SK-N-SH (cell line): ENCODE measurements around the gene DHX16. TPM values are rescaled to one million over a fixed set of nuclear protein-coding genes. Genes with fewer than 3 reads are reported as not detected.

Source experiments
- CTCF ChIA-PET: fragments of 300-600, 350-600 bp; formaldehyde crosslinking; extraction: SDS; loops from one replicate; lab custom pipeline; 2021; lab: Yijun Ruan, JAX
- POLR2A ChIA-PET: fragments of 350-600 bp; sonication (Branson Sonifier 250); formaldehyde crosslinking; extraction: SDS; loops from one replicate; lab custom pipeline; 2020; ENCODE audit warnings: antibody characterized with exemption, inconsistent platforms; lab: Yijun Ruan, JAX
- DNase-seq: peaks from one replicate; pipeline ENCODE4 v3.0.0; 2012
- H2AFZ ChIP-seq: fragments of 200-600 bp; sonication (generic); 2 replicates; pipeline ENCODE4 v1.8.1; 2016; ENCODE audit warnings: antibody characterized with exemption, mild to moderate bottlenecking, low read depth
- H3F3A ChIP-seq: fragments of 200-600 bp; sonication (generic); replicated peaks from 2 replicates; pipeline ENCODE3; 2016; ENCODE audit warnings: antibody characterized with exemption, mild to moderate bottlenecking; ENCODE audit not compliant: insufficient read depth
- H3K27ac ChIP-seq, 2 experiments: fragments of 200-500 bp in 1 of 2; fragments of 200-600 bp in 1 of 2; sonication (Bioruptor generic) in 1 of 2; sonication (generic), shearing (Covaris generic) in 1 of 2; 2 replicates each; pipeline versions ENCODE4 v1.5.1 to v1.6.1; 2014 to 2016; ENCODE audit warnings: low read depth in 2 of 2, inconsistent platforms in 1 of 2, low read length in 1 of 2, mild to moderate bottlenecking in 1 of 2, mixed read lengths in 1 of 2
- H3K27me3 ChIP-seq: fragments of 200-600 bp; sonication (generic), shearing (Covaris generic); 2 replicates; pipeline ENCODE4 v1.6.1; 2016; ENCODE audit warnings: mixed run types; ENCODE audit not compliant: insufficient read depth
- H3K36me3 ChIP-seq, 2 experiments: fragments of 200-500 bp in 1 of 2; fragments of 200-600 bp in 1 of 2; sonication (Bioruptor generic) in 1 of 2; sonication (generic) in 1 of 2; replicated peaks in 1 of 2; 2 replicates each; pipeline versions ENCODE3 to v1.5.1; 2014 to 2016; ENCODE audit warnings: low read length in 1 of 2, mild to moderate bottlenecking in 1 of 2; ENCODE audit not compliant: insufficient read depth in 2 of 2, control insufficient read depth in 1 of 2
- H3K4me1 ChIP-seq, 2 experiments: fragments of 200-500 bp in 1 of 2; fragments of 200-600 bp in 1 of 2; sonication (Bioruptor generic) in 1 of 2; sonication (generic), shearing (Covaris generic) in 1 of 2; 2 replicates each; pipeline versions ENCODE4 v1.5.1 to v1.6.1; 2014 to 2016; ENCODE audit warnings: low read depth in 1 of 2, low read length in 1 of 2, mixed run types in 1 of 2; ENCODE audit not compliant: insufficient read depth in 2 of 2, control insufficient read depth in 1 of 2
- H3K4me2 ChIP-seq: fragments of 200-600 bp; sonication (generic), shearing (Covaris generic); 2 replicates; pipeline ENCODE4 v1.6.1; 2017; ENCODE audit warnings: mixed run types
- H3K4me3 ChIP-seq, 2 experiments: fragments of 200-500 bp in 1 of 2; fragments of 200-600 bp in 1 of 2; sonication (Bioruptor generic) in 1 of 2; sonication (generic), shearing (Covaris generic) in 1 of 2; 2 replicates each; pipeline versions ENCODE4 v1.5.1 to v1.8.1; 2014 to 2016; ENCODE audit warnings: low read depth in 2 of 2, inconsistent platforms in 1 of 2, low read length in 1 of 2, mild to moderate bottlenecking in 1 of 2, mixed read lengths in 1 of 2, moderate library complexity in 1 of 2
- H3K79me2 ChIP-seq: fragments of 200-600 bp; sonication (generic); 2 replicates; pipeline ENCODE4 v1.8.1; 2017; ENCODE audit warnings: mild to moderate bottlenecking; ENCODE audit not compliant: insufficient read depth
- H3K9ac ChIP-seq: fragments of 200-600 bp; sonication (generic); 2 replicates; pipeline ENCODE4 v1.6.1; 2017; ENCODE audit warnings: mixed run types
- H3K9me2 ChIP-seq: fragments of 200-600 bp; sonication (generic); 2 replicates; pipeline ENCODE4 v1.6.1; 2017; ENCODE audit warnings: mixed run types
- H3K9me3 ChIP-seq: fragments of 200-600 bp; sonication (generic); 2 replicates; pipeline ENCODE4 v1.6.1; 2017; ENCODE audit warnings: mixed run types, mild to moderate bottlenecking, moderate library complexity
- H4K20me1 ChIP-seq: fragments of 200-600 bp; sonication (generic); 2 replicates; pipeline ENCODE4 v1.6.1; 2017; ENCODE audit warnings: mild to moderate bottlenecking, mixed run types; ENCODE audit not compliant: insufficient read depth
- CTCF ChIP-seq: fragments of 200-600 bp; sonication (generic); IDR thresholded peaks from 2 replicates; pipeline ENCODE4 v1.6.1; 2017; ENCODE audit warnings: antibody characterized with exemption, mild to moderate bottlenecking, moderate library complexity
- ELF1 ChIP-seq: IDR thresholded peaks from 2 replicates; pipeline ENCODE4 v1.4.0; 2012
- EZH2phosphoT487 ChIP-seq: fragments of 200-600 bp; sonication (generic); IDR thresholded peaks from 2 replicates; pipeline ENCODE4 v1.6.1; 2017; ENCODE audit warnings: low read depth, mixed run types, mild to moderate bottlenecking, antibody characterized with exemption, moderate library complexity, borderline replicate concordance
- FOSL2 ChIP-seq: IDR thresholded peaks from 2 replicates; pipeline ENCODE4 v1.4.0; 2012; ENCODE audit warnings: low read depth, mild to moderate bottlenecking, moderate library complexity, borderline replicate concordance
- FOXJ3 ChIP-seq: sonication (generic); formaldehyde crosslinking; IDR thresholded peaks from 2 replicates; pipeline ENCODE4 v1.5.1; 2020; ENCODE audit warnings: mild to moderate bottlenecking, missing genetic modification reagents
- FOXM1 ChIP-seq: IDR thresholded peaks from 2 replicates; pipeline ENCODE4 v1.4.0; 2012; ENCODE audit warnings: low read depth, mild to moderate bottlenecking
- GABPA ChIP-seq: IDR thresholded peaks from 2 replicates; pipeline ENCODE4 v1.4.0; 2012; ENCODE audit warnings: low read depth, mild to moderate bottlenecking
- JUND ChIP-seq: IDR thresholded peaks from 2 replicates; pipeline ENCODE4 v1.4.0; 2012
- MAX ChIP-seq: IDR thresholded peaks from 2 replicates; pipeline ENCODE4 v1.4.0; 2012; ENCODE audit warnings: low read depth
- MEF2A ChIP-seq: IDR thresholded peaks from 2 replicates; pipeline ENCODE4 v1.4.0; 2012; ENCODE audit warnings: low read depth, borderline replicate concordance
- MXI1 ChIP-seq: IDR thresholded peaks from 2 replicates; pipeline ENCODE4 v1.6.1; 2012; ENCODE audit warnings: mild to moderate bottlenecking, low read depth, low read length, improper control_type of control experiment
- NFIC ChIP-seq: IDR thresholded peaks from 2 replicates; pipeline ENCODE4 v1.4.0; 2012; ENCODE audit warnings: borderline replicate concordance
- NRF1 ChIP-seq: IDR thresholded peaks from 2 replicates; pipeline ENCODE4 v1.6.1; 2012; ENCODE audit warnings: low read depth, mild to moderate bottlenecking, low read length
- PBX3 ChIP-seq: IDR thresholded peaks from 2 replicates; pipeline ENCODE4; 2012
- RCOR1 ChIP-seq: fragments of 150-350 bp; IDR thresholded peaks from 2 replicates; pipeline ENCODE4 v1.6.1; 2017; ENCODE audit warnings: antibody characterized with exemption, low read length
- SIN3A ChIP-seq: IDR thresholded peaks from 2 replicates; pipeline ENCODE4 v1.6.1; 2012; ENCODE audit warnings: low read depth, mild to moderate bottlenecking, low read length, moderate library complexity, borderline replicate concordance
- SMC3 ChIP-seq: IDR thresholded peaks from 2 replicates; pipeline ENCODE4 v1.6.1; 2012; ENCODE audit warnings: low read depth, low read length, improper control_type of control experiment
- TAF1 ChIP-seq: IDR thresholded peaks from 2 replicates; pipeline ENCODE4 v1.6.1; 2012; ENCODE audit warnings: low read depth, mild to moderate bottlenecking, low read length, moderate library complexity, borderline replicate concordance
- TCF12 ChIP-seq: IDR thresholded peaks from 2 replicates; pipeline ENCODE4 v1.4.0; 2012
- TEAD4 ChIP-seq: IDR thresholded peaks from 2 replicates; pipeline ENCODE4 v1.4.0; 2012; ENCODE audit warnings: mild to moderate bottlenecking, borderline replicate concordance; ENCODE audit not compliant: insufficient read depth
- YY1 ChIP-seq: IDR thresholded peaks from 2 replicates; pipeline ENCODE4 v1.4.0; 2012; ENCODE audit warnings: low read depth, mild to moderate bottlenecking
- ZBTB33 ChIP-seq: IDR thresholded peaks from 2 replicates; pipeline ENCODE4 v1.4.0; 2012; ENCODE audit warnings: low read depth, borderline replicate concordance
- WGBS: methylation state at CpG from one replicate; pipeline ENCODE4 v1.1.6; 2017; ENCODE audit warnings: low lambda C conversion rate; 5-methylcytosine and 5-hydroxymethylcytosine counted together
- polyA plus RNA-seq, 3 experiments: library from polyadenylated mRNA; depleted of rRNA; stranded (reverse); fragments of >200 nt; gene quantifications; 2 replicates each; pipeline ENCODE4 v1.2.3, GENCODE V29; 2012

Gene DHX16
- polyA plus RNA-seq, 1 of the 3 experiments (the other 2 are of a cell fraction) = 59.8 TPM

- no peak overlapping the region for H3K27ac ChIP-seq
- no peak overlapping the region for H2AFZ ChIP-seq
- WGBS = 98% methylated on average over 3 of the region's 3 CpGs
- peaks cover 6% of the 10 kb centered on the region; the same call in 1 of the 2 replicates for H3K79me2 ChIP-seq
- DNase-seq = no peak
- H3K36me3 ChIP-seq = peaks cover 19 to 33% of the 10 kb centered on the region in 2 experiments
- no peak overlapping the region for H3K4me3 ChIP-seq
- H3K4me1 ChIP-seq = no peaks in the 10 kb centered on the region
- H3F3A ChIP-seq = peaks cover 3% of the 10 kb centered on the region
- TF ChIP-seq EZH2phosphoT487 = no peak
- no peak for TF ChIP-seq SMC3
- no peaks in the 10 kb centered on the region for H3K9me2 ChIP-seq
- no peak overlapping the region for H3K4me2 ChIP-seq
- ChIA-PET POLR2A (no interaction called here), CTCF (no interaction called here)
- H3K9ac ChIP-seq = no peak overlapping the region
- no peaks in the 10 kb centered on the region for H4K20me1 ChIP-seq
- no peaks in the 10 kb centered on the region for H3K27me3 ChIP-seq
- H3K9me3 ChIP-seq = no peaks in the 10 kb centered on the region
Observed at GRCh38 chr6:30635834-30636233, 37.0 kb downstream of the DHX16 start.

GRCh38 chr6:30626484-30627366, 46.1 kb downstream of the DHX16 start, which contains the start of gene ATAT1:
Gene ATAT1 (plus strand): TSS chr6:30626874.
- H3K79me2 ChIP-seq = peaks cover 23% of the 10 kb centered on the region
- H3K27me3 ChIP-seq = no peaks in the 10 kb centered on the region
- H3K4me1 ChIP-seq = peaks cover 9 to 12% of the 10 kb centered on the region in 2 experiments; a peak in 2 of 4 replicates
- WGBS = 4% methylated on average over 16 of the region's 36 CpGs
- H3K9ac ChIP-seq = peak within 1 kb of the TSS; percentile 79
- peaks cover 25 to 57% of the 10 kb centered on the region in 2 experiments for H3K36me3 ChIP-seq
- CTCF ChIA-PET = interaction anchor here (0.6 to 1.7 kb wide), 9 partner anchors 15 to 453 kb away, joined by 3 to 5 read pairs (median 3); partner anchors contain the start of gene DHX16
- peak; percentile 92 for DNase-seq
- H3K9me2 ChIP-seq = no peaks in the 10 kb centered on the region
- H2AFZ ChIP-seq = peak within 1 kb of the TSS; percentile 75
- peaks cover 11% of the 10 kb centered on the region for H3F3A ChIP-seq
- H4K20me1 ChIP-seq = no peaks in the 10 kb centered on the region
- POLR2A ChIA-PET = interaction anchor here (1.2 to 1.5 kb wide), 3 partner anchors 9 to 90 kb away, joined by 4 to 14 read pairs (median 12); partner anchors contain the start of genes MDC1, MRPS18B and PPP1R10
- H3K4me3 ChIP-seq = peak within 1 kb of the TSS; percentile 62 to 77
- peak within 1 kb of the TSS; percentile 87 for H3K4me2 ChIP-seq
- H3K27ac ChIP-seq = peak within 1 kb of the TSS; percentile 70 to 78
- no peaks in the 10 kb centered on the region for H3K9me3 ChIP-seq
- no peak for TF ChIP-seq SMC3
- peak; percentile 85 for TF ChIP-seq TAF1
- no peak for TF ChIP-seq FOXM1
- no peak for TF ChIP-seq TEAD4
- TF ChIP-seq GABPA = peak; percentile 81
- TF ChIP-seq MAX = peak; percentile 74
- TF ChIP-seq JUND = no peak
- no peak for TF ChIP-seq RCOR1
- no peak for TF ChIP-seq FOSL2
- TF ChIP-seq TCF12 = no peak
- TF ChIP-seq NRF1 = no peak
- no peak for TF ChIP-seq EZH2phosphoT487
- peak; percentile 55 for TF ChIP-seq CTCF
- peak; percentile 34; the same call in 1 of the 2 replicates for TF ChIP-seq ZBTB33
- peak; percentile 61 for TF ChIP-seq PBX3
- TF ChIP-seq MEF2A = no peak
- TF ChIP-seq ELF1 = no peak
- TF ChIP-seq YY1 = peak; percentile 67; the same call in 1 of the 2 replicates
- peak; percentile 83 for TF ChIP-seq SIN3A
- no peak for TF ChIP-seq NFIC
- peak; percentile 65 for TF ChIP-seq MXI1
- no peak for TF ChIP-seq FOXJ3 (CRISPR knock-in tag)
